ENCODE data around the gene VWA8. TPM values are rescaled to one million over a fixed set of nuclear protein-coding genes. Genes with fewer than 3 reads are reported as not detected.

The VWA8 gene
- total and polyA plus RNA-seq, 2 of the 8 experiments (the other 6 are each of a cell fraction or from before 2014, with no cell fraction given) = 5.9 to 19.6 TPM

GRCh38 chr13:41614671-41615527 lies 346.0 kb downstream of the VWA8 start (continued):
- no peak for TF ChIP-seq CHD7 (IDR thresholded peaks at IDR 0.05; ENCODE audit: insufficient replicate concordance, low read length)
- no peak for TF ChIP-seq BRCA1 (IDR thresholded peaks at IDR 0.05; ENCODE audit: low read depth, low read length)
- TF ChIP-seq JUND (IDR thresholded peaks at IDR 0.05; ENCODE audit: low read length) = no peak
- TF ChIP-seq POU5F1 (IDR thresholded peaks at IDR 0.05; ENCODE audit: low read depth, low read length) = no peak
- TF ChIP-seq MAFK (IDR thresholded peaks at IDR 0.05; ENCODE audit: low read depth, low read length) = no peak
- TF ChIP-seq TEAD4 (IDR thresholded peaks at IDR 0.05; ENCODE audit: low read depth, low read length) = no peak
- no peak for TF ChIP-seq PHF8 (conservative IDR thresholded peaks at IDR 0.05; ENCODE audit: low read depth, low read length)
- TF ChIP-seq SRF (IDR thresholded peaks at IDR 0.05; ENCODE audit: low read depth, low read length) = no peak
- TF ChIP-seq SIN3A (conservative IDR thresholded peaks at IDR 0.05 in 1 of 2, IDR thresholded peaks at IDR 0.05 in 1 of 2; ENCODE audit: low read depth in 1 of 2, low read length in 2 of 2) = no peak
- TF ChIP-seq SP2 (IDR thresholded peaks at IDR 0.05; ENCODE audit: low read length) = no peak
- no peak for TF ChIP-seq TAF1 (IDR thresholded peaks at IDR 0.05; ENCODE audit: low read depth, low read length)
